Measurements from ENCODE around the gene DYSF.
A peak's percentile ranks its signal among the peaks of the same experiment; 100 is the strongest.
"Not testable (repeated sequence)": the region's sequence is repeated elsewhere in the genome, so short reads cannot be mapped to it uniquely, and the experiment has no call there.

DYSF gene

DNA sequence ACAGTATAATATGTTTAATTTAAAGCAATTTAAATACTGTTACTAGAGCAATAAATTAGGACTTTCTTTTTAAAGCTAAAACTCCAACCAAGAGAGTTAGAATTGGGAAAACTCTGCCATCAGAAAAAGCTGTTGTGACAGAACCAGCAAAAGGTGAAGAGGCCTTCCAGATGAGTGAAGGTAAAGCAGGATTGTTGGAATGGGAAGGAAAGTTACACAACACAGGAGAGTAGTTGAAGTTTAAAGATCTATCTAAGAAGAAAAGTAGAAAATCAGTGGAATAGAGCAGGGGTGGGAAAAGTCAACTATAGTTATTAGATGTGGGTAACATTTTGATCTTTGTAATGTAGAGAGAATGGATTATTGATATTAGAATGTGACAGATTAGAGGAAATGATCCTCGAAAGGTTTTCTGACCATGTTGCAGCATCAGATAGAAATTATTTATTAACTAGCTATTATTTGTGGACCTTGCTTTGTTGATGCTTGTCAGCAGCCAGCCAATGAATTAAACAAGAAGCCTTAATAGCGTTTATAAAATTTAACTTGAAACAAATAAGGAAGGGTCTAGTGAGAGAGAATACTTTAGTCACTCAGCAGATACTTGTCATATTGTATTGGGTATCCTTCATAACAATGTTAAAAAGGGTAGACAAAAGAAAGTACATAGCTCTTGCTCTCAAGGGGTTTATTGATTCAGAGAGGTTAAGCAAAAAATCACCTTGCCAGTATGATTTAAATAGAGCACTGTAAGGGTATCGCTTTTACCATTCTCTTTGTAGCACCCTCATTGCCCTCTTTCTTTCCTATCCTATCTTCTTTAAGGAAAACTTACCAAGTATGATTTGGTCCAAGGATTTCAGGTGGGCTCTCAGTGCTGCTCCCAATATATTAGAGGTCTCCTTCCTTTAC is 24.6 kb upstream of the DYSF start:
- Histone ChIP-seq H3K79me2 (ENCODE audit: control insufficient read depth, insufficient read depth, low read length, unreplicated experiment) (no peaks in the 10 kb centered on the region), H3K36me3 (ENCODE audit: insufficient read depth, low read length) (peaks cover 37% of the 10 kb centered on the region), H2AFZ (ENCODE audit: low read length, unreplicated experiment) (no peak overlapping the region), H3K4me1 (ENCODE audit: control insufficient read depth, insufficient read depth, low read length, unreplicated experiment) (no peaks in the 10 kb centered on the region), H3K27ac (ENCODE audit: low read depth, low read length) (no peak overlapping the region), H3K27me3 (ENCODE audit: insufficient read depth, low read length) (no peaks in the 10 kb centered on the region), H3K4me3 (ENCODE audit: low read depth, low read length) (no peak overlapping the region)

DNA sequence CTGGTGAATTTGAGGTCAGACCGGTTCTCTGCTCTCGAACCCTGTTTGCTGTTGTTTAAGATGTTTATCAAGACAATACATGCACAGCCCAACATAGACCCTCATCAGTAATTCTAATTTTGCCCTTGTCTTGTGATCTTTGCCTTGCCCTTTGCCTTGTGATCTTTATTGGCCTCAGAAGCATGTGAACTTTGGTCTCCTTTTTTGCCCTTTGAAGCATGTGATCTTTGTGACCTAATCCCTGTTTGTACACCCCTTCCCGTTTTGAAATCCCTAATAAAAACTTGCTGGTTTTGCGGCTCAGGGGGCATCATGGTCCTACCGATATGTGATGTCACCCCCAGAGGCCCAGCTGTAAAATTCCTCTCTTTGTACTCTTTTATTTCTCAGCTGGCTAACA is 8.2 kb upstream of the DYSF start:
- not testable (repeated sequence) for H3K79me2 ChIP-seq (ENCODE audit: control insufficient read depth, insufficient read depth, low read length, unreplicated experiment); H3K27ac ChIP-seq (ENCODE audit: low read depth, low read length); H2AFZ ChIP-seq (ENCODE audit: low read length, unreplicated experiment); H3K4me3 ChIP-seq (ENCODE audit: low read depth, low read length); H3K4me1 ChIP-seq (ENCODE audit: control insufficient read depth, insufficient read depth, low read length, unreplicated experiment); H3K27me3 ChIP-seq (ENCODE audit: insufficient read depth, low read length); H3K36me3 ChIP-seq (ENCODE audit: insufficient read depth, low read length)

DNA sequence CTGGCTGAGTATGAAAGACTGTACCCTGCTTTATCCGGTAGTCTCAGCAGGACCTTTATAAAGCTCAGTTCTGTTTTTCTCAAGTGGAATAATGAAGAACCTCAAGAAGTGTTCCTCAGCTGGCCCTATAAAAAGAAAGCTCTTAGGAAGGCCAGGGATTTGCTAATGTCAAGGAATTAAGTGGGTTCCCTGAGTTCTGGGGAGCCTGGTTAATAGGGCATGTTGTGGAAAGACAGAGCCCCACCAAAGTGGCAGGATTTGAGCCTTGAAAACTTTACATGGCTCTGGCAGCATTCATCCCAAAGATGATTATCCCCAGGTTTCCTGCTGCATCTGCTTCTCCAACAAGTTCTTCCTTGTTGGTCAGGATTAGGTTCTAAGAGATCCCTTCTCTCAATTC is 6.9 kb upstream of the DYSF start:
- H3K4me1 ChIP-seq (ENCODE audit: control insufficient read depth, insufficient read depth, low read length, unreplicated experiment): no peaks in the 10 kb centered on the region
- no peaks in the 10 kb centered on the region for H3K79me2 ChIP-seq (ENCODE audit: control insufficient read depth, insufficient read depth, low read length, unreplicated experiment)
- no peaks in the 10 kb centered on the region for H3K27me3 ChIP-seq (ENCODE audit: insufficient read depth, low read length)
- H2AFZ ChIP-seq (ENCODE audit: low read length, unreplicated experiment): no peak overlapping the region
- no peaks in the 10 kb centered on the region for H3K36me3 ChIP-seq (ENCODE audit: insufficient read depth, low read length)
- no peak overlapping the region for H3K27ac ChIP-seq (ENCODE audit: low read depth, low read length)
- H3K4me3 ChIP-seq (ENCODE audit: low read depth, low read length): no peak overlapping the region

DNA sequence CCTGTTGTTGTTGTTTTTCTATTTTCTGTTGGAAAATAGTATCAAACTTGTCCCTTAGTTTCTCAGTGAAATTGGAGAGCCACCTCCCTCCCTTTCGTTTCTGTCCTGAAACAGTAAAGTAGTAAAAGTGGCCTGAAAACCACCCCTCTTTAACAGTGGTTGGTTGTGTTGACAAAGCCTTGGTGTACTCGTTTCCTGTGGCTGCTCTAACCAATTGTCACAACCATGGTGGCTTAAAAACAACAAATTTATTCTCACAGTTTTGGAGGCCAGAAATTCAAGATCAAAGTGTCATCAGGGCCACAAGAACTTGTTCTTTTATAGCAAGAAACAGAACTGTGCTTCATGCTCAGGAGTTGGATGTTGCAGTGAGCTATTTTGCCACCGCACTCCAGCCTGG is 4.0 kb upstream of the DYSF start:
- Histone ChIP-seq H2AFZ (ENCODE audit: low read length, unreplicated experiment) (no peak overlapping the region), H3K4me3 (ENCODE audit: low read depth, low read length) (no peak overlapping the region), H3K36me3 (ENCODE audit: insufficient read depth, low read length) (no peaks in the 10 kb centered on the region), H3K27ac (ENCODE audit: low read depth, low read length) (no peak overlapping the region), H3K79me2 (ENCODE audit: control insufficient read depth, insufficient read depth, low read length, unreplicated experiment) (no peaks in the 10 kb centered on the region), H3K4me1 (ENCODE audit: control insufficient read depth, insufficient read depth, low read length, unreplicated experiment) (peaks cover 8% of the 10 kb centered on the region), H3K27me3 (ENCODE audit: insufficient read depth, low read length) (peaks cover 5% of the 10 kb centered on the region; the same call in 1 of the 2 replicates)

DNA sequence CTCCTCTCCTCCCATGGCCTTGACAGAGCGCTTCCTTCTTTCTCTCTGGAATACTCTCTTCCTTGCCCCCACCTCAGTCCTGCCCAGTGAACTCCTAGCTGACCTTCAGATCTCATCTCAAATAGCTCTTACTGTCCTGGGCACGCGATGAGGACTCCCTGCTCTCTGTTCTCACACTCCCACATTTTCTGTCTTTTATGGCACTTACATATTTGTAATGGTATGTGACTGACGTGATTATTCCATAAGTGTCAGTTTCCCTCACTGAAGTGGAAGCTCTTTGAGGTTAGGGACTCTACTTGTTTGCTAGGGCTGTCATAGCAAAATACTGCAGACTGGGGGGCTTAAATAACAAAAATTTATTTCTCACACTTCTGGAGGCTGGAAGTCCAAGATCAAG is 1.7 kb upstream of the DYSF start:
- Histone ChIP-seq H2AFZ (ENCODE audit: low read length, unreplicated experiment) (no peak overlapping the region), H3K79me2 (ENCODE audit: control insufficient read depth, insufficient read depth, low read length, unreplicated experiment) (no peaks in the 10 kb centered on the region), H3K27me3 (ENCODE audit: insufficient read depth, low read length) (peaks cover 8% of the 10 kb centered on the region; the same call in 1 of the 2 replicates), H3K4me1 (ENCODE audit: control insufficient read depth, insufficient read depth, low read length, unreplicated experiment) (peaks cover 23% of the 10 kb centered on the region), H3K36me3 (ENCODE audit: insufficient read depth, low read length) (no peaks in the 10 kb centered on the region), H3K4me3 (ENCODE audit: low read depth, low read length) (no peak overlapping the region), H3K27ac (ENCODE audit: low read depth, low read length) (no peak overlapping the region)

DNA sequence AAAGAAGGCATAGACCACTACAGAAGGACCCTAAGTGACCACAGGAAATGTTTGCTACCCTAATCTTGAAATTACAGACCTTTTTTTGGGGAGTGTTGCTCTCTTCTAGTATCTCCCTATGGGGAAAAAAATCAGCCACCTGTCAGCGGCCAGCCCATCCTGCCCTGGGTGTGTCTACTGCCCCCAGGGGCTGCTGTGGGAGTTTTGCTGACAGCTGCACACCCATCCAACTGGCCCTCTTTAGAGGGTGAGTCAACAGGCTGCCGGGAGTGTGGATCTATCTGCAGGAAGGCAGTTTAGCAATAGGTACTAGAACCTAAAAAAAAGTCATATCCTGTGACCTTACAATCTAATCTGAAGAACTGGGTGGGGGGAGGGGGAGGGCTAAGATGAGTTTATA is 796 bp upstream of the DYSF start:
- Histone ChIP-seq H2AFZ (ENCODE audit: low read length, unreplicated experiment) (no peak overlapping the region), H3K4me3 (ENCODE audit: low read depth, low read length) (peak overlapping the region; percentile 77), H3K27ac (ENCODE audit: low read depth, low read length) (no peak overlapping the region), H3K36me3 (ENCODE audit: insufficient read depth, low read length) (no peaks in the 10 kb centered on the region), H3K79me2 (ENCODE audit: control insufficient read depth, insufficient read depth, low read length, unreplicated experiment) (no peaks in the 10 kb centered on the region), H3K4me1 (ENCODE audit: control insufficient read depth, insufficient read depth, low read length, unreplicated experiment) (peaks cover 28% of the 10 kb centered on the region), H3K27me3 (ENCODE audit: insufficient read depth, low read length) (peaks cover 8% of the 10 kb centered on the region; the same call in 1 of the 2 replicates)

DNA sequence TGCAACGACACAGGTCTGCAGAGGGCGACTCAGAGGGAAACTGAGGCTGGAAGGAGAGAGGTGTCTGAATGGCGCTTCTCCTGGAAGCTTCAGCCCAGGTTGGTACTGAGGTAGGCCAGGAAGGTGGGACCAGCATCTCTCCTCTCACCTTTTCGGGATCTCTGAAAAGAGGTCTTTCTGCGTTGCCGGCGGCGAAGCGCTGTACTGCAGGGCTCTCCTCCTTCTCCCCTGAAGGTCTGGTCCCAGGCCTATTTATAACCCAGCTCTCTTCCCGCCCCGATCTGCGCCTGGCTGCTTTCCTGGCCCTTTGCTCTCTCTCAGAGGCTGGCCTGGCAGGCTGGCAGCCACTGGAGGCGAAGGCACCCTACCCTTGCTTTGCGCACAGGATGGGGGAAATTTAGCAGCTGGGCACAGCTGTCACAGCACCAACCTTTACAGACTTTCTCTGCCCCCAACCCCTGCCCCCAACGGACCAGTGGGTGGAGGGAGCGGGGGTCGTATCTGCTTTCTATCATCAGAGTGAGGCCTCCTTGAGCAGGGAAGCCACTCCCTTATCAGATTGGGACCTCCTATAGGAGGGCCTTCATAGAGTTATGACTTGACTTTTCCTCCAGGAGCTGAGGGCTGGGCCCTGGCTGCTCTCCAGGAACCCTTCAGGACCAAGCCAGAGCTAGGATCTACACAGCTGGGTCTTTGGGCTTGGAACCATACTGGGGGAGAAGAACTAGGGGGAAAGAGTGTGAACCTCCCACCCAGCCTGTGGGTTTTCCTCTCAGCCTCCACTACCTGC is 1.1 kb downstream of the DYSF start:
- H3K27ac ChIP-seq (ENCODE audit: low read depth, low read length): no peak overlapping the region

DNA sequence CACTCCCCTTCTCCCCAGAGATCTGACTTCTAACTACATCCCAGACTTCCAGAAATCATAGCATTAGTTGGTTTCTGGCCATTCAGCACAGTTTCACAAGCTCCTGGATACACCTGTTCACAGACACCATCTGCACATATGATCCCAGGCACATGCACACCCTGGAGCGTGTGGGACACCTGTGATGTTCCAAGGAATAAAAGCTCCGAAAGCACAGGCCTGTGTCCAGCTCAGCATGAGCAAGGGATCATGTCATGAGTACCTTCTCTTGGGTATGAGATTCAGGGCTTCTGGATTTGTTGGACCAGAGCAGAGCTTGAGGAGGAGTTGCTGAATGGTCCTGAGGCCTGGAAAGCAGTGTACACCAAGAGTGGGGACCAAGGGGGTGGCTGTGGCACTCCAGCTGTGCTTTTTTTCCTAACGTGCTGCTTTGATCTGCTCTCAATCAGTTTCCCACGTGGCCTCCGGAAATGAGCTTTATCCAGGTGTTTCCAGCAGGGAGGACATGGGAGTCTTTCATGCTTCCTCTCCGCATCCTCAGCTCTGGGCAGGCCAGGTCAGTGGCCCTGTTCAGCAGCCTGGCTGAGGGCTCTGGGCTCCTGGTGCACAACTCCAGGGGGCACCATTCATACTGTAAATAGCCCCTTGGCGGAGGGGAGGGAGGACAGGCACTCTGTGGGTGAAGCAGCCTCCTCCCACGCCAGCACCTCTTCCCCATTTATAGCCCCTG is 1.8 kb downstream of the DYSF start:
- no peak overlapping the region for H3K4me3 ChIP-seq (ENCODE audit: low read depth, low read length)
- H2AFZ ChIP-seq (ENCODE audit: low read length, unreplicated experiment): no peak overlapping the region
- peaks cover 8% of the 10 kb centered on the region; the same call in 1 of the 2 replicates for H3K27me3 ChIP-seq (ENCODE audit: insufficient read depth, low read length)
- H3K4me1 ChIP-seq (ENCODE audit: control insufficient read depth, insufficient read depth, low read length, unreplicated experiment): peaks cover 43% of the 10 kb centered on the region
- H3K79me2 ChIP-seq (ENCODE audit: control insufficient read depth, insufficient read depth, low read length, unreplicated experiment): no peaks in the 10 kb centered on the region
- H3K36me3 ChIP-seq (ENCODE audit: insufficient read depth, low read length): no peaks in the 10 kb centered on the region
- H3K27ac ChIP-seq (ENCODE audit: low read depth, low read length): no peak overlapping the region

More for the DNA sequence above, 1.1 kb downstream of the DYSF start:
- Histone ChIP-seq H3K36me3 (ENCODE audit: insufficient read depth, low read length) (no peaks in the 10 kb centered on the region), H3K4me1 (ENCODE audit: control insufficient read depth, insufficient read depth, low read length, unreplicated experiment) (peaks cover 43% of the 10 kb centered on the region), H3K27me3 (ENCODE audit: insufficient read depth, low read length) (peaks cover 8% of the 10 kb centered on the region; the same call in 1 of the 2 replicates), H3K4me3 (ENCODE audit: low read depth, low read length) (peak overlapping the region; percentile 77), H2AFZ (ENCODE audit: low read length, unreplicated experiment) (no peak overlapping the region), H3K79me2 (ENCODE audit: control insufficient read depth, insufficient read depth, low read length, unreplicated experiment) (no peaks in the 10 kb centered on the region)

DNA sequence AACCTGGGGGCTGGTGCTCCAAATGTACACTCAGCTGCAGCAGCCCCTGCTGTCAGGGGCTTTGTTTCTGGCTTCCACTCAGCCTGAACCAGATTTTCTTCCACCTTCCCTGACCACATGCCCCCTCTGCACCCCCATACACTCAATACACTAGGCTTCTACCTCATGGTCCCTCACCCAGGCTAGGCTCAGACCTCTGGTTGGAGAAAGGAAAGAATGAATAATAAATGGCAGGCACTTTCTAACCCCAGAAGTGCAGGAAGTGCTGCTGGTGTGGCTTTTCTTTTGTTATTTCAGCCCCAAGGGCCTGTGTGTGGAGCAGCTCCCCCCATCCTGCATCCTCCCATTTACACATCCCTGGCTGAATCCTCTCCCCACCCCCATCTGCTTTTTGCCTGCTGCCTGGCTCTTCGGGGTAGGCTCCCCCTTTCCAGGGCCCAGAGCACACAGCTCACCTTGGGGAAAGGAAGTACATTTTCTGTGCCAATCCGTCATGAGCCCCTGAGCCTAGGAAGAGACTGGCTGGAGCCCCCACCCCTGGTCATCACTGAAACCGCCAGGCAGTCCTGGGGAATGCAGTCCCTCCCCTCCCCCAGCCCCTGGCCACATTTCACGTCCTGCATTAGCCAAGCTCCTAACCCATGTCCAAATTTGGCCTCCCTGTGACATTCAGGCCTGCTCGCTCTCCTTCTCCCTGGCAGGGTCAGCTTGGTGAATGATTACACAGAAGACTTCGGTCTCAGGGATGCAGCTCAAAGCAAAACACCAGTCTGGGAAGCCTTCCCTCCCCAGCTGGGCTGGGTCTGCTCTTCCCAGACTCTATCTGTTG is 2.6 kb downstream of the DYSF start:
- H2AFZ ChIP-seq (ENCODE audit: low read length, unreplicated experiment): no peak overlapping the region
- no peaks in the 10 kb centered on the region for H3K36me3 ChIP-seq (ENCODE audit: insufficient read depth, low read length)
- H3K4me1 ChIP-seq (ENCODE audit: control insufficient read depth, insufficient read depth, low read length, unreplicated experiment): peaks cover 43% of the 10 kb centered on the region
- H3K27ac ChIP-seq (ENCODE audit: low read depth, low read length): no peak overlapping the region
- no peaks in the 10 kb centered on the region for H3K79me2 ChIP-seq (ENCODE audit: control insufficient read depth, insufficient read depth, low read length, unreplicated experiment)
- H3K4me3 ChIP-seq (ENCODE audit: low read depth, low read length): no peak overlapping the region
- peaks cover 8% of the 10 kb centered on the region; the same call in 1 of the 2 replicates for H3K27me3 ChIP-seq (ENCODE audit: insufficient read depth, low read length)

DNA sequence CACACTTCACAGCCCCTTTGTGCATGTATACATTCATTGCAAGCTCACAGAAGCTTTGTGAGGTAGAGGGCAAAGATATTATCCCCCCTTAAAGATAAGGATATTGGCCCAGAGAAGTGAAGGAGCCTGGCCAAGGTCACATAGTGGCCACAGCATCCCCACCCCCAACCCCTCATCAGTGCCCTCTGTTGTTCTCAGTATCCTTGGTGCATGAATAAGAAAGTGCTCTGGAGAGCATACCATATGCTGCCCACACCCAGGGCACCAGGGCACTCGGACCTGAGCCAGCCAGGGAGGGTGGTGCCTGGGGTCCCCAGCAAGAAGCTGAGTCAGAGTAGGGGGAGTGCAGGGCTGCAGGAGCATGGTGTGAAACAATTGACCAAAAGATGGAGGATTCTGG is 3.3 kb downstream of the DYSF start:
- Histone ChIP-seq H3K27me3 (ENCODE audit: insufficient read depth, low read length) (peaks cover 8% of the 10 kb centered on the region; the same call in 1 of the 2 replicates), H3K27ac (ENCODE audit: low read depth, low read length) (no peak overlapping the region), H2AFZ (ENCODE audit: low read length, unreplicated experiment) (no peak overlapping the region), H3K79me2 (ENCODE audit: control insufficient read depth, insufficient read depth, low read length, unreplicated experiment) (no peaks in the 10 kb centered on the region), H3K4me1 (ENCODE audit: control insufficient read depth, insufficient read depth, low read length, unreplicated experiment) (peaks cover 43% of the 10 kb centered on the region), H3K4me3 (ENCODE audit: low read depth, low read length) (no peak overlapping the region), H3K36me3 (ENCODE audit: insufficient read depth, low read length) (no peaks in the 10 kb centered on the region)

Measured in ACC112 (cell line).